HepG2 (cell line): ENCODE measurements around the gene PUDP. TPM values are rescaled to one million over a fixed set of nuclear protein-coding genes. Genes with fewer than 3 reads are reported as not detected.

Source experiments
- ATAC-seq: fragments of 200-7000 bp; cut with Tn5 transposase; 3 replicates; pipeline ENCODE4 v1.9.1; 2020; ENCODE audit warnings: mild to moderate bottlenecking, moderate library complexity
- BruUV-seq: library from RNA; stranded (reverse); fragments of 400-500 nt; replicated peaks from 2 replicates; lab custom pipeline; 2021; lab: Mats Ljungman, UMichigan
- CTCF ChIA-PET: fragments of 300-600 bp; formaldehyde crosslinking; extraction: SDS; loops from one replicate; lab custom pipeline; 2021; ENCODE audit warnings: low total read pairs, inconsistent platforms, low intra/inter-chr PET ratio; lab: Yijun Ruan, JAX
- POLR2A ChIA-PET: fragments of 350-600 bp; sonication (Branson Sonifier 250); formaldehyde crosslinking; loops from one replicate; lab custom pipeline; 2020; ENCODE audit warnings: antibody characterized with exemption, inconsistent platforms; lab: Yijun Ruan, JAX
- DNase-seq: peaks from one replicate; pipeline ENCODE4 v3.0.0-alpha.2; 2015; ENCODE audit warnings: low spot score
- FAIRE-seq: peaks from 3 replicates; lab custom pipeline; 2011; peaks lifted over from hg19 to GRCh38; lab: Jason Lieb, UNC
- H2AFZ ChIP-seq: one replicate; pipeline ENCODE4 v1.6.1; 2011; ENCODE audit warnings: low read length, inconsistent platforms
- H3K27ac ChIP-seq: fragments of 300-600 bp; 3 replicates; pipeline ENCODE4 v1.8.0; 2011; ENCODE audit warnings: mixed run types, mild to moderate bottlenecking, mixed read lengths, low read length, inconsistent platforms; ENCODE audit not compliant: insufficient read depth; ENCODE audit errors: extremely low read length
- H3K27me3 ChIP-seq, 2 experiments: fragments of 200-600 bp in 1 of 2; 2 replicates in 1 of 2; 3 replicates in 1 of 2; pipeline versions ENCODE4 v1.6.0 to v1.8.0; 2011; ENCODE audit warnings: low read length in 2 of 2, mild to moderate bottlenecking in 2 of 2, moderate library complexity in 2 of 2, inconsistent platforms in 1 of 2; ENCODE audit not compliant: insufficient read depth in 2 of 2, control insufficient read depth in 1 of 2
- H3K36me3 ChIP-seq, 2 experiments: fragments of 200-600 bp in 1 of 2; replicated peaks in 1 of 2; 2 replicates in 1 of 2; 3 replicates in 1 of 2; pipeline versions ENCODE4 v1.5.1 to v1.8.0; 2011; ENCODE audit warnings: low read length in 2 of 2, inconsistent platforms in 1 of 2; ENCODE audit not compliant: insufficient read depth in 2 of 2, control insufficient read depth in 1 of 2
- H3K4me1 ChIP-seq: 2 replicates; pipeline ENCODE4 v1.5.1; 2012; ENCODE audit warnings: low read length, inconsistent platforms; ENCODE audit not compliant: insufficient read depth
- H3K4me2 ChIP-seq: 2 replicates; pipeline ENCODE4 v1.6.0; 2011; ENCODE audit warnings: low read depth, low read length, inconsistent platforms
- H3K4me3 ChIP-seq, 3 experiments: fragments of 200-600 bp in 1 of 3; sonication (generic), shearing (Covaris generic) in 1 of 3; replicated peaks in 1 of 3; 2 replicates each; pipeline ENCODE4 v1.5.1; 2011 to 2016; ENCODE audit warnings: low read length in 3 of 3, inconsistent platforms in 2 of 3, low read depth in 2 of 3, mild to moderate bottlenecking in 2 of 3, control low read depth in 1 of 3, mixed read lengths in 1 of 3; ENCODE audit not compliant: insufficient read depth in 1 of 3
- H3K79me2 ChIP-seq: one replicate; pipeline ENCODE4 v1.6.1; 2011; ENCODE audit warnings: low read length, inconsistent platforms; ENCODE audit not compliant: insufficient read depth
- H3K9ac ChIP-seq: 2 replicates; pipeline ENCODE4 v1.6.0; 2011; ENCODE audit warnings: mild to moderate bottlenecking, low read depth, low read length, inconsistent platforms; ENCODE audit not compliant: insufficient read depth
- H3K9me3 ChIP-seq: 2 replicates; pipeline ENCODE4 v1.5.1; 2012; ENCODE audit warnings: mild to moderate bottlenecking, low read length
- H4K20me1 ChIP-seq: 2 replicates; pipeline ENCODE4 v1.6.0; 2011; ENCODE audit warnings: inconsistent platforms, mild to moderate bottlenecking, low read length, moderate library complexity; ENCODE audit not compliant: insufficient read depth
- AGO2 ChIP-seq: fragments of 200-400 bp; formaldehyde crosslinking; optimal IDR thresholded peaks from 2 replicates; pipeline ENCODE3; 2017; ENCODE audit warnings: mild to moderate bottlenecking, low read depth, low read length, moderate library complexity
- ATF1 ChIP-seq: IDR thresholded peaks from 2 replicates; pipeline ENCODE4 v1.6.1; 2016; ENCODE audit warnings: mild to moderate bottlenecking, control low read depth
- ATM ChIP-seq: fragments of 450-650 bp; IDR thresholded peaks from 2 replicates; pipeline ENCODE4 v1.7.1; 2017; ENCODE audit warnings: mild to moderate bottlenecking, borderline replicate concordance
- BHLHE40 ChIP-seq: IDR thresholded peaks from 2 replicates; pipeline ENCODE4 v1.6.1; 2011; ENCODE audit warnings: low read length, improper control_type of control experiment
- ZNF18 ChIP-seq: sonication (generic); formaldehyde crosslinking; IDR thresholded peaks from 2 replicates; pipeline ENCODE4 v1.8.0; 2022; ENCODE audit warnings: mild to moderate bottlenecking, missing genetic modification reagents; ENCODE audit not compliant: insufficient replicate concordance
- ZNF234 ChIP-seq: sonication (generic); formaldehyde crosslinking; conservative IDR thresholded peaks from 2 replicates; pipeline ENCODE4 v1.5.1; 2020; ENCODE audit warnings: mild to moderate bottlenecking, missing genetic modification reagents
- ZNF878 ChIP-seq: sonication (generic); formaldehyde crosslinking; IDR thresholded peaks from 2 replicates; pipeline ENCODE4 v1.8.1; 2023; ENCODE audit warnings: mild to moderate bottlenecking, missing genetic modification reagents, moderate library complexity
- WGBS: methylation state at CpG from one replicate; pipeline ENCODE4 v1.1.6; 2017; ENCODE audit warnings: low lambda C conversion rate; 5-methylcytosine and 5-hydroxymethylcytosine counted together
- in situ Hi-C: cut with HindIII; loops from 2 replicates; pipeline ENCODE4 v1.10.0; 2017; ENCODE audit warnings: low pct_unique_long_range_greater_than_20kb; ENCODE audit not compliant: extremely low pct_ligation_motif_present
- intact Hi-C: fragments of 100-400 bp; cut with micrococcal nuclease; formaldehyde crosslinking; loops from one replicate; pipeline ENCODE4 v1.10.0; 2022; ENCODE audit not compliant: unreplicated experiment
- polyA plus RNA-seq, 8 experiments: library from polyadenylated mRNA; depleted of rRNA in 3 of 8; stranded (reverse) in 7 of 8; unstranded in 1 of 8; fragments of >200 nt; fragmentation: Illumina TruSeq in 4 of 8; extraction: Trizol in 4 of 8; gene quantifications; 2 replicates each; pipeline versions ENCODE4 v1.2.1 to v1.2.3, GENCODE V29; 2011 to 2016; ENCODE audit warnings: low read depth in 4 of 8, missing spikeins in 1 of 8, mixed read lengths in 1 of 8; ENCODE audit not compliant: insufficient read depth in 1 of 8
- total RNA-seq, 5 experiments: library from RNA; depleted of rRNA; stranded (reverse); fragments of >200 nt; fragmentation: Illumina TruSeq; extraction: Trizol; gene quantifications; 2 replicates each; pipeline ENCODE4 v1.2.3, GENCODE V29; 2016; ENCODE audit warnings: low read depth in 1 of 5
- TF ChIP-seq, protein P1 (sequence below): sonication (generic); formaldehyde crosslinking; IDR thresholded peaks from 2 replicates; pipeline ENCODE4 v1.4.0; 2020; ENCODE audit warnings: missing genetic modification reagents

PUDP gene
- total and polyA plus RNA-seq, 2 of the 13 experiments (the other 11 are each of a cell fraction or from before 2014, with no cell fraction given): 7.5 to 23.5 TPM

DNA sequence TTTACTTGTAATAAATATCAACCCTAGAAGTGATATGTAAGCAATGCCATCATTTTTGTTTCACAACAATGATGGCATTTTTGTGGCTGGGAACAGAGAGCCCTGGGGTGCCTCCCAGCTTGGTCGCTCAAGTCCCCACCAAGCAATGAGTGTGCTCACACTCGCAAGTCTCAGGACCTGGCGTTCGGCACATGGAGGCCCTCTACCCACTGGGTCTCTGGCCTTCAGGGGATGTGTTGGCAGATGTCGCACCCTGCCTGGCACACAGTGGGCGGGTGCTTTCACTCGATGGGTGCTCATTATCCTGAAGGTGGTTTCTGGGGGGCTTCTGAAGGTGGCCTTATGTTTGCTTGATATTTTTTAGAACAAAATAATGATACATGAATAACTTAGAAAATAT, 75.1 kb downstream of the PUDP start:
- Histone ChIP-seq H3K9ac (no peak overlapping the region), H3K4me2 (no peak overlapping the region), H3K27me3 (no peaks in the 10 kb centered on the region), H2AFZ (no peak overlapping the region), H3K79me2 (no peaks in the 10 kb centered on the region), H3K4me3 (no peak overlapping the region), H3K36me3 (no peaks in the 10 kb centered on the region; a peak in 1 of 5 replicates), H3K4me1 (no peaks in the 10 kb centered on the region), H3K27ac (no peak overlapping the region), H3K9me3 (no peaks in the 10 kb centered on the region), H4K20me1 (no peaks in the 10 kb centered on the region)
- TF ChIP-seq, protein P1, sequence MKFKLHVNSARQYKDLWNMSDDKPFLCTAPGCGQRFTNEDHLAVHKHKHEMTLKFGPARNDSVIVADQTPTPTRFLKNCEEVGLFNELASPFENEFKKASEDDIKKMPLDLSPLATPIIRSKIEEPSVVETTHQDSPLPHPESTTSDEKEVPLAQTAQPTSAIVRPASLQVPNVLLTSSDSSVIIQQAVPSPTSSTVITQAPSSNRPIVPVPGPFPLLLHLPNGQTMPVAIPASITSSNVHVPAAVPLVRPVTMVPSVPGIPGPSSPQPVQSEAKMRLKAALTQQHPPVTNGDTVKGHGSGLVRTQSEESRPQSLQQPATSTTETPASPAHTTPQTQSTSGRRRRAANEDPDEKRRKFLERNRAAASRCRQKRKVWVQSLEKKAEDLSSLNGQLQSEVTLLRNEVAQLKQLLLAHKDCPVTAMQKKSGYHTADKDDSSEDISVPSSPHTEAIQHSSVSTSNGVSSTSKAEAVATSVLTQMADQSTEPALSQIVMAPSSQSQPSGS (CRISPR knock-in tag): no peak
- TF ChIP-seq AGO2: no peak
- TF ChIP-seq BHLHE40: no peak
- no peak for TF ChIP-seq ZNF878 (CRISPR knock-in tag)
- TF ChIP-seq ATM: no peak
- no peak for TF ChIP-seq ZNF234 (CRISPR knock-in tag)
- TF ChIP-seq ATF1 (CRISPR knock-in tag): no peak
- TF ChIP-seq ZNF18: no peak
- ChIA-PET CTCF (no interaction called here), POLR2A (no interaction called here)
- in situ Hi-C loops (no loop called here), intact Hi-C loops (no loop called here)
- no TSS peak for BruUV-seq
- WGBS: 100% methylated on average over 2 of the region's 7 CpGs
- ATAC-seq: no peak
- no peak for DNase-seq
- FAIRE-seq: no peak
